Progenitor cell of endocrine pancreas (in vitro differentiated cells): ENCODE results near the gene PPIC. TPM values are rescaled to one million over a fixed set of nuclear protein-coding genes. Genes with fewer than 3 reads are reported as not detected.

ENCODE experiments used
- DNase-seq: peaks from one replicate; pipeline ENCODE4 v3.0.0; 2021; ENCODE audit warnings: low spot score; ENCODE audit not compliant: unreplicated experiment
- H3K27ac Mint-ChIP-seq: 2 replicates; pipeline ENCODE4 v1.8.0; 2021; ENCODE audit warnings: mild to moderate bottlenecking, moderate library complexity, mixed read lengths
- H3K27me3 Mint-ChIP-seq: 2 replicates; pipeline ENCODE4 v1.8.0; 2021; ENCODE audit warnings: mixed read lengths
- H3K36me3 Mint-ChIP-seq: 2 replicates; pipeline ENCODE4 v1.8.0; 2022; ENCODE audit warnings: mixed read lengths; ENCODE audit not compliant: insufficient read depth
- H3K4me1 Mint-ChIP-seq: 2 replicates; pipeline ENCODE4 v1.8.0; 2021; ENCODE audit warnings: low read depth, mixed read lengths
- H3K4me3 Mint-ChIP-seq: 2 replicates; pipeline ENCODE4 v1.8.0; 2021; ENCODE audit warnings: low read depth, mild to moderate bottlenecking, moderate library complexity, mixed read lengths
- H3K9me3 Mint-ChIP-seq: 2 replicates; pipeline ENCODE4 v1.8.0; 2021; ENCODE audit warnings: low read depth, mixed read lengths
- total RNA-seq: library from RNA; stranded (reverse); gene quantifications from 2 replicates; pipeline ENCODE4 v1.2.1, GENCODE V29; 2021
- TF ChIP-seq, protein P1 (sequence below): fragments of 200-600 bp; sonication (generic); IDR thresholded peaks from one replicate; pipeline ENCODE4 v1.5.0; 2021; ENCODE audit warnings: antibody characterized with exemption, mild to moderate bottlenecking; ENCODE audit not compliant: unreplicated experiment

The PPIC gene
- total RNA-seq, 1 donor from 2014 or later = 26.0 TPM

DNA sequence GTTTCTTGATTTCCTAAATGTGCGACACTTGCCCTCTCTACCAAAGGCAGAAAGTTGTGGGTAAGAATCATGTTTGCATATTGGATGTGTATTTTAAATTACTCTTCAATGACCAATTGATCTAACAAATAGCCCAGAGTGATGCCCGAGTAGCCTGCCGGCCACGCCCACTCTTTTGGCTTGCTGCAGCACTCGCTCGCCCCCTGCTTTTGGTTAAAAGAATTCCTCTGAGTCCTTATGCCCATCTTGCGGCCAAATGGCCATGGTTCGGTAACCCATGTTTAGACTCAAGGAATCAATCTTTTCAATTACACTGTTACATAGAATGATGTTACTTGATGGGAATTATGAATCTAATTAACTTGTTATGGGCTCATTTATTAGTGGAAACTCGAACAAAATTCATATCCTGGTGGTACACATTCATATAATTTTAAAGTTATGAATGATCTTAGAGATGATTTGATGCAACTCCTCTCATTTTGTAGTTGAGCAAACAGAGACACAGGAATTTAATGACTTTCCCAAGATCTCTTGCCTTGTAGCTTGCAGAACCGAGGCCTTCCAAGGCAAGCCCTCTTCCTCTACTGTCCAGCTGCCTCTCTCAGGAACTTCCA lies 36.5 kb downstream of the PPIC start:
- peaks cover 8% of the 10 kb centered on the region for H3K36me3 Mint-ChIP-seq
- H3K4me1 Mint-ChIP-seq = peaks cover 6% of the 10 kb centered on the region
- H3K4me3 Mint-ChIP-seq = no peak overlapping the region
- no peaks in the 10 kb centered on the region for H3K27me3 Mint-ChIP-seq
- H3K9me3 Mint-ChIP-seq = no peaks in the 10 kb centered on the region
- DNase-seq = no peak
- TF ChIP-seq, protein P1, sequence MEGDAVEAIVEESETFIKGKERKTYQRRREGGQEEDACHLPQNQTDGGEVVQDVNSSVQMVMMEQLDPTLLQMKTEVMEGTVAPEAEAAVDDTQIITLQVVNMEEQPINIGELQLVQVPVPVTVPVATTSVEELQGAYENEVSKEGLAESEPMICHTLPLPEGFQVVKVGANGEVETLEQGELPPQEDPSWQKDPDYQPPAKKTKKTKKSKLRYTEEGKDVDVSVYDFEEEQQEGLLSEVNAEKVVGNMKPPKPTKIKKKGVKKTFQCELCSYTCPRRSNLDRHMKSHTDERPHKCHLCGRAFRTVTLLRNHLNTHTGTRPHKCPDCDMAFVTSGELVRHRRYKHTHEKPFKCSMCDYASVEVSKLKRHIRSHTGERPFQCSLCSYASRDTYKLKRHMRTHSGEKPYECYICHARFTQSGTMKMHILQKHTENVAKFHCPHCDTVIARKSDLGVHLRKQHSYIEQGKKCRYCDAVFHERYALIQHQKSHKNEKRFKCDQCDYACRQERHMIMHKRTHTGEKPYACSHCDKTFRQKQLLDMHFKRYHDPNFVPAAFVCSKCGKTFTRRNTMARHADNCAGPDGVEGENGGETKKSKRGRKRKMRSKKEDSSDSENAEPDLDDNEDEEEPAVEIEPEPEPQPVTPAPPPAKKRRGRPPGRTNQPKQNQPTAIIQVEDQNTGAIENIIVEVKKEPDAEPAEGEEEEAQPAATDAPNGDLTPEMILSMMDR = peak; percentile 60
- H3K27ac Mint-ChIP-seq = no peak overlapping the region

DNA sequence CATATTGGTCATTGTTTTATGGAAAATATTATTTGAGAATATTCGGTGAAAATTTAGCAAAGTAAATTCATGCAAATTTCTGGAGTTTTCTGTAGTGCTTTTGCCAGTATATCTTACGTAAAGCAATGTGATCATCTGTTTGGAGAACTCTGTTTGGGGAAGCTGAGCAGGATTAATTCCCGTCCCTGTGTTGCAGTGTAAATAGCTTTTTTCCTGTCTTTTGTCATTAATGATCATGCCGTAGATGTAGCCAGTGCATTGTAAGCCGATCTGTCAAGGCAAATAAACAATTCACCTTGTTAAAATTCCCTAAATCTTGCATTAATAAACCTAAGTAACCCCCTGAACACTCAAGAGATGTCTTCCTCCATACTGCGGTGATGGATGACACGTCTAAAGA lies 39.2 kb downstream of the PPIC start:
- Mint-ChIP-seq H3K27ac (no peak overlapping the region), H3K9me3 (no peaks in the 10 kb centered on the region), H3K4me3 (no peak overlapping the region), H3K27me3 (no peaks in the 10 kb centered on the region), H3K36me3 (no peaks in the 10 kb centered on the region), H3K4me1 (peaks cover 6% of the 10 kb centered on the region)
- TF ChIP-seq, protein P1 = no peak
- DNase-seq = no peak

DNA sequence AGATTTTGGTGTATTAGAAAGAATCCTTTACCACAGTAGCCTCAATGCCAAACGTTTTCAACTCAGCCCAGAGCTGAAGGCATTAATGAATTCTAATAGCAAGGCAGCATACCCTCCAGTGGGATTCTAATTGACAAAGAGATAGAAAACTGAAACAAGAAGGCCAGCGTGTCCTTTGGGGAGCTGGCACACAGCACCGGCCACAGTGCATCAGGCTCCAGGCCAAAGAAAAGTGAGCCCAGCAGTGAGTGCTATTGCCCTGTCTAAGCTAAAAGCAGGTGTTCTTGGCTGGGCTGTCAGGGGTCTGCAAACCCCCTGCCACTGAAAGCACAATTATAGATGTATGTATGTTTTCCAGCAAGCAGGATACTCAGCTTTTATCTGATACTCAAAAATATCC lies 40.4 kb downstream of the PPIC start:
- Mint-ChIP-seq H3K27me3 (no peaks in the 10 kb centered on the region), H3K4me1 (peaks cover 6% of the 10 kb centered on the region), H3K36me3 (no peaks in the 10 kb centered on the region), H3K9me3 (no peaks in the 10 kb centered on the region), H3K4me3 (no peak overlapping the region), H3K27ac (no peak overlapping the region)
- TF ChIP-seq, protein P1 = no peak
- no peak for DNase-seq

DNA sequence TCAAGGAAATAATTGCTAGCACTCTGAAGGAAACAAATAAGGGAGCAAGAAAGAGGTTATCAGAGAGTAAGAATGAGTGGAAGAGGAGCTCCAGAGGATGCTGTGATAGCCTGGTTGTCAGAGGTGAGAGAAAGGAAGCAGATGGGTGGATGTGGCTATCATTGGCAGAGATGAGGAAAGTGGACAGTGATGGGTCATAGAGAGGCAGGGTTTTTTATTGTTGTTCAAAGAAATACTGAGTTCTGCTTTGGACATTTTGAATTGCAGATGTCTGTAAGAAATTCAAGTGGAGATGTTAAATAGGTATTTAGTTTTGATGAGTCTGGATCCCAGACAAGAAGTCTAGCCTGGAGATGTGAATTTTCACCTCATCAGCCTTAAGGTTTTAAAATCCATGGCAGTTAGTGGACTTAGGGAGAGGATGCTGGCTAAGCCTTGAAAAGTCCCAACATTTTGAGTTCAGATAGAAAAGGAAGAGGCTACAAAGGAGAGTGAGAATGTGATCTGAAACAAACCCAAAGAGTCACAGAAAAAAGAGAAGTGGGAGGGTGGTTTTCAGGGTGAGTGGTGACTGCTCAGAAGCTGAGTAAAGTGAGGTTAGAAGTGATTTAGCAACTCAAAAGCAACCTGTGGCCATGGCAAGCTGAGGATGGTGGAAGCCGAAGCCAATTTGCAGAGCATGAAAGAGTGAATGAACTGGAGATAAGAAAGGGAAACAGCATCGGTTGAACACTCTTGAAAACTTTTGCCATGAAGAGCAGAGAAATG lies 50.4 kb downstream of the PPIC start:
- Mint-ChIP-seq H3K36me3 (no peaks in the 10 kb centered on the region), H3K27ac (no peak overlapping the region), H3K27me3 (no peaks in the 10 kb centered on the region), H3K4me3 (no peak overlapping the region), H3K9me3 (no peaks in the 10 kb centered on the region), H3K4me1 (peaks cover 1% of the 10 kb centered on the region)
- TF ChIP-seq, protein P1 = no peak
- DNase-seq = no peak

DNA sequence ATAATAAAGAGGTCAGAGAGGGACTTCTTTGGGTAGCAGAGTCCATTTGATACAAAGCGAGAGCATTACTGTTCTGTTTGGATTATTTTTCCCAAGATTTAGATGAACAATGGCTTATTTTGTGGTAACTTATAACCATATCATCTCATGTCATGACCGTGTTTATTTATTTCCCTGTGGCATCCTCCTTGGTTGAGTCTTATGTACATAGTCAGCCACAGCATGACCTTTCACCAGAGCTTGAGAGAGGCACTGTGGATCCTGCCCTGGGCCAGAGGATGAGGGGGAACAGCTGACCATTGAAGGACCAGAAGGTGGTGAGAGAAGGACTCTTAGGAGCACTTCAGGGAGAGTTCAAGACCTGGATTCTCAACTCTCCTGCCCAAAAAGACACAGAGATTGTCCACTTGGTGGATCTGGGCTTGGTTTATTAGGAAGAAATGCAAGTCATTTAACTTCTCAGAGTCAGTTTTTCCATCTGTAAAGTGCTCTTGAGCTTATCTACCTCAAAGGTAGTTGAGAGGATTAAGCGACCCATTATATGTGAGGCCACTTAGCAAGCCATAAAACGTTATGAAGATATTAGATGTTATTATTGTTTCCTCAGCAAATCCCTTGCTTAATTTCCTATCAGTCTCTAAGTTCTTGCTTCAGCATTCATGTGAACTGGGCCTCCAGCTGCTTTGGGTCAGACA lies 51.4 kb downstream of the PPIC start:
- TF ChIP-seq, protein P1 = no peak
- Mint-ChIP-seq H3K9me3 (no peaks in the 10 kb centered on the region), H3K27me3 (no peaks in the 10 kb centered on the region), H3K4me1 (peaks cover 1% of the 10 kb centered on the region), H3K4me3 (no peak overlapping the region), H3K36me3 (no peaks in the 10 kb centered on the region), H3K27ac (no peak overlapping the region)
- no peak for DNase-seq
